CD4-positive, alpha-beta memory T cell (primary cell): ENCODE results near the gene S100A5. TPM values are rescaled to one million over a fixed set of nuclear protein-coding genes. Genes with fewer than 3 reads are reported as not detected.
"Not testable (repeated sequence)": the region's sequence is repeated elsewhere in the genome, so short reads cannot be mapped to it uniquely, and the experiment has no call there.

Experiments used
- CTCF ChIA-PET: fragments of 350-600 bp; sonication (Branson Sonifier 250); formaldehyde crosslinking; loops from one replicate; lab custom pipeline; 2021; ENCODE audit warnings: inconsistent platforms; ENCODE audit not compliant: partially characterized antibody; lab: Charles Lee
- POLR2A ChIA-PET: fragments of 350-600 bp; sonication (Branson Sonifier 250); formaldehyde crosslinking; loops from one replicate; lab custom pipeline; 2021; ENCODE audit not compliant: partially characterized antibody; lab: Charles Lee
- DNase-seq, 5 donors: peaks; one replicate each; pipeline versions ENCODE4 v3.0.0 to v3.0.0-alpha.2; 2020 to 2022; ENCODE audit warnings: mixed read lengths in 1 of 5
- H3K27ac ChIP-seq: one replicate; pipeline ENCODE4 v1.7.0; 2013; ENCODE audit warnings: low read depth, low read length
- H3K27me3 ChIP-seq: 2 replicates; pipeline ENCODE4 v1.7.0; 2013; ENCODE audit warnings: mild to moderate bottlenecking, low read length, moderate library complexity; ENCODE audit not compliant: insufficient read depth
- H3K36me3 ChIP-seq: 2 replicates; pipeline ENCODE4 v1.7.0; 2013; ENCODE audit warnings: mild to moderate bottlenecking, low read length, moderate library complexity; ENCODE audit not compliant: insufficient read depth
- H3K4me1 ChIP-seq: 2 replicates; pipeline ENCODE4 v1.7.0; 2013; ENCODE audit warnings: mild to moderate bottlenecking, low read length, moderate library complexity; ENCODE audit not compliant: insufficient read depth
- H3K4me3 ChIP-seq, 2 donors: one replicate each; pipeline ENCODE4 v1.7.0; 2013; ENCODE audit warnings: low read length in 2 of 2, mild to moderate bottlenecking in 1 of 2
- H3K9me3 ChIP-seq, 2 donors: one replicate each; pipeline ENCODE4 v1.7.0; 2013; ENCODE audit warnings: low read length in 2 of 2, control low read depth in 1 of 2; ENCODE audit not compliant: control insufficient read depth in 1 of 2
- H3K27ac Mint-ChIP-seq, 7 donors: one replicate each; pipeline ENCODE4 v1.8.0; 2020 to 2021; ENCODE audit warnings: mixed read lengths in 7 of 7, mild to moderate bottlenecking in 6 of 7, inconsistent platforms in 3 of 7, moderate library complexity in 3 of 7
- H3K27me3 Mint-ChIP-seq, 2 donors: one replicate each; pipeline ENCODE4 v1.8.0; 2020 to 2021; ENCODE audit warnings: mixed read lengths in 2 of 2
- H3K36me3 Mint-ChIP-seq, 2 donors: one replicate each; pipeline ENCODE4 v1.8.0; 2020 to 2021; ENCODE audit warnings: mixed read lengths in 2 of 2, inconsistent platforms in 1 of 2, mild to moderate bottlenecking in 1 of 2
- H3K4me1 Mint-ChIP-seq, 4 donors: one replicate each; pipeline ENCODE4 v1.8.0; 2020 to 2021; ENCODE audit warnings: mixed read lengths in 4 of 4, mild to moderate bottlenecking in 1 of 4
- H3K4me3 Mint-ChIP-seq, 8 donors: one replicate each; pipeline ENCODE4 v1.8.0; 2020 to 2021; ENCODE audit warnings: mixed read lengths in 8 of 8, mild to moderate bottlenecking in 7 of 8, moderate library complexity in 6 of 8, inconsistent platforms in 3 of 8
- H3K9me3 Mint-ChIP-seq, 8 donors: one replicate each; pipeline ENCODE4 v1.8.0; 2020 to 2021; ENCODE audit warnings: mixed read lengths in 8 of 8, mild to moderate bottlenecking in 5 of 8, inconsistent platforms in 3 of 8, moderate library complexity in 1 of 8
- intact Hi-C: fragments of 100-400 bp; cut with micrococcal nuclease; formaldehyde crosslinking; loops from one replicate; pipeline ENCODE4 v1.15.1; 2023
- polyA plus RNA-seq, 2 donors: library from polyadenylated mRNA; unstranded; fragments of 300-500 nt; fragmentation: Illumina TruSeq; gene quantifications; one replicate each; pipeline ENCODE4 v1.2.3, GENCODE V29; 2021
- total RNA-seq, 2 experiments: library from RNA; stranded (reverse); gene quantifications; one replicate each; pipeline ENCODE4 v1.2.3, GENCODE V29; 2021

Gene S100A5
- total and polyA plus RNA-seq, 4 experiments from 2014 or later, result 0.93 to 1.8 (median 1.5) TPM; not detected in 1

- Mint-ChIP-seq H3K27ac (no peak overlapping the region), H3K36me3 (no peaks in the 10 kb centered on the region), H3K27me3 (no peaks in the 10 kb centered on the region), H3K9me3 (no peaks in the 10 kb centered on the region), H3K4me3 (no peak overlapping the region), H3K4me1 (peaks cover 20 to 27% (median 25%) of the 10 kb centered on the region in 4 donors)
- intact Hi-C loops, result no loop called here
- ChIA-PET POLR2A (interaction anchor here (2.6 to 12.1 kb wide), 3 partner anchors 19 to 29 kb away, joined by 9 to 173 read pairs (median 83); partner anchors contain the start of genes S100A4, S100A5 and S100A6), CTCF (interaction anchor here (0.9 to 17.8 kb wide), 4 partner anchors 19 to 54 kb away, joined by 3 to 214 read pairs (median 40); partner anchors contain the start of gene S100A6)
- no peaks in the 10 kb centered on the region for H3K36me3 ChIP-seq
- peaks cover 30% of the 10 kb centered on the region for H3K4me1 ChIP-seq
- H3K9me3 ChIP-seq, result no peaks in the 10 kb centered on the region
- no peak overlapping the region for H3K4me3 ChIP-seq
- H3K27me3 ChIP-seq, result no peaks in the 10 kb centered on the region
- DNase-seq, result no peak
- H3K27ac ChIP-seq, result no peak overlapping the region
Measured at GRCh38 chr1:153563483-153563901, 22.8 kb upstream of the S100A5 start.

GRCh38 chr1:153562021-153562420 lies 21.3 kb upstream of the S100A5 start:
- CTCF ChIA-PET, result interaction anchor here (1.3 to 17.8 kb wide), 5 partner anchors 9 to 67 kb away, joined by 4 to 214 read pairs (median 18); partner anchors contain the start of genes S100A4 and S100A6
- H3K9me3 ChIP-seq, intact Hi-C loops, H3K9me3 Mint-ChIP-seq, H3K27me3 ChIP-seq, H3K27me3 Mint-ChIP-seq, H3K36me3 ChIP-seq, H3K27ac ChIP-seq, H3K36me3 Mint-ChIP-seq, DNase-seq, H3K4me3 Mint-ChIP-seq, H3K4me3 ChIP-seq: not testable (repeated sequence)
- Mint-ChIP-seq H3K27ac (peak overlapping the region in 2 of 7 donors; percentile 1 to 32), H3K4me1 (peaks cover 10 to 15% (median 14%) of the 10 kb centered on the region in 4 donors)
- peaks cover 17% of the 10 kb centered on the region for H3K4me1 ChIP-seq
- POLR2A ChIA-PET, result interaction anchor here (0.7 to 12.1 kb wide), 5 partner anchors 9 to 44 kb away, joined by 3 to 173 read pairs (median 9); partner anchors contain the start of genes S100A5 and S100A6

DNA sequence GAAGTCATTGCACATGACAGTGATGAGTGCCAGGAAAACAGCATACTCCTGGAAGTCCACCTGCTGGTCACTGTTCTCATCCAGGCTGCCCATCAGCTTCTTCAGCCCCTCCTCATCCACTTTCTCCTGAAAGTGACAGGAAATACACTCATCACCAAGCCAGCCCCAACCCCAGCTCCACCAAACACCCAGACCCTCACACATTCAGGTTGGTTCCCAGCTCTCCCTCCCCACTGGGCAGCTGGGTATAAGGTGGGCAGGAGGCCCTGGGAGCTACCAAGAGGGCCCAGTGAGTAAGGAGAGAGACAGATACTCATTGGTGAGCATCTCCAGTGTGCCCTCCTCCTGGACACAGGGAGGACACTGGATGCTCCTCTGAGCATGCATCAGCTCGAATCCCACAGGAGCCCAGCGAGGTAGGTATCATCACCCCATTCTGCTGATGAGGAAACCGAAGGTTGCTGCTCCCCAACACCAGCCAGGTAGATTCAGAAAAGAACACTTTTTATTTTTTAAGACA lies 20.8 kb upstream of the S100A5 start:
- H3K36me3 Mint-ChIP-seq, result no peaks in the 10 kb centered on the region
- ChIA-PET POLR2A (interaction anchor here (0.7 to 12.1 kb wide), 5 partner anchors 9 to 43 kb away, joined by 3 to 173 read pairs (median 9); partner anchors contain the start of genes S100A5 and S100A6), CTCF (interaction anchor here (1.3 to 17.8 kb wide), 5 partner anchors 9 to 66 kb away, joined by 4 to 214 read pairs (median 18); partner anchors contain the start of genes S100A4 and S100A6)
- H3K27me3 Mint-ChIP-seq, result no peaks in the 10 kb centered on the region
- H3K27me3 ChIP-seq, result no peaks in the 10 kb centered on the region
- H3K27ac ChIP-seq, result no peak overlapping the region
- peaks cover 12% of the 10 kb centered on the region for H3K4me1 ChIP-seq
- H3K9me3 ChIP-seq, result no peaks in the 10 kb centered on the region
- H3K27ac Mint-ChIP-seq, result peak overlapping the region in 3 of 7 donors; percentile 51 to 75 (median 52)
- H3K4me1 Mint-ChIP-seq, result peaks cover 7 to 10% (median 9%) of the 10 kb centered on the region in 4 donors
- H3K4me3 Mint-ChIP-seq, result no peak overlapping the region
- no peaks in the 10 kb centered on the region for H3K36me3 ChIP-seq
- no peaks in the 10 kb centered on the region for H3K9me3 Mint-ChIP-seq
- no peak overlapping the region for H3K4me3 ChIP-seq
- intact Hi-C loops, result no loop called here
- no peak for DNase-seq

DNA sequence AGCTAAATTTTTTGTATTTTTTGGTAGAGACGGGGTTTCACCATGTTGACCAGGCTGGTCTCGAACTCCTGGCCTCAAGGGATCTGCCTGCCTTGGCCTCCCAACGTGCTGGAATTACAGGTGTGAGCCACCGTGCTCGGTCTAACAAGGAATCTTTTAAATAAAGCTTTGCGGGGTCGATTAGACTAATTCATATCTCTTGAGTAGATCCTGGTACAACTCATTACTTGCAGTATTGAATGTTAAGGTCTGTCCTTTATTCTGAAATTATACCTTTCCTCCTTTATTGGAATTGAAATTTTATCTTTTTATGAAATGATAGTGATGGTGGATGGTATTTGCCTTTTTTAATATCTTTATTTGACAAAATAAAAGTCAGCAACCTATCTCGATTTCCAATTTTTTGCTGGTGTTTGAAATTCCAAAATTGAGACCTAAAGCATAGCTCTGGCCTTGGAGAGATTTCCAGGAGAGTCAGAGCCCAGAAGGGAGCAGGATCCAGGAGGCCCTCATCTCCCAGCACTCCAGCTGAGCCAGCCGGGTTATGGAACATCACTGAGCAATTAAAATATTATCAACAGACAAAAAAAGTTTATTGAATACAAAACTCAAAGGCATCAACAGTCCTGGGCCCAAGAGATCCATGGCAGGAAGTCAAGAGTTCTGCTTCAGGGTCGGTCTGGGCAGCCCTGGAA lies 20.2 kb upstream of the S100A5 start:
- H3K4me3 Mint-ChIP-seq, result no peak overlapping the region
- H3K9me3 Mint-ChIP-seq, result no peaks in the 10 kb centered on the region
- H3K9me3 ChIP-seq, result no peaks in the 10 kb centered on the region
- H3K27me3 ChIP-seq, result no peaks in the 10 kb centered on the region
- no peaks in the 10 kb centered on the region for H3K36me3 ChIP-seq
- H3K4me1 ChIP-seq, result peaks cover 7% of the 10 kb centered on the region
- H3K4me3 ChIP-seq, result no peak overlapping the region
- CTCF ChIA-PET, result interaction anchor here (1.3 to 17.8 kb wide), 7 partner anchors 7 to 66 kb away, joined by 4 to 214 read pairs (median 9); partner anchors contain the start of genes S100A4 and S100A6
- no peaks in the 10 kb centered on the region for H3K27me3 Mint-ChIP-seq
- H3K27ac ChIP-seq, result no peak overlapping the region
- peaks cover 2 to 5% (median 4%) of the 10 kb centered on the region in 4 donors for H3K4me1 Mint-ChIP-seq
- no peak for DNase-seq
- H3K36me3 Mint-ChIP-seq, result no peaks in the 10 kb centered on the region
- POLR2A ChIA-PET, result interaction anchor here (2.3 to 12.1 kb wide), 2 partner anchors 16 to 26 kb away, joined by 13 to 173 read pairs; partner anchors contain the start of gene S100A6
- H3K27ac Mint-ChIP-seq, result peak overlapping the region in 1 of 7 donors; percentile 75
- intact Hi-C loops, result no loop called here

DNA sequence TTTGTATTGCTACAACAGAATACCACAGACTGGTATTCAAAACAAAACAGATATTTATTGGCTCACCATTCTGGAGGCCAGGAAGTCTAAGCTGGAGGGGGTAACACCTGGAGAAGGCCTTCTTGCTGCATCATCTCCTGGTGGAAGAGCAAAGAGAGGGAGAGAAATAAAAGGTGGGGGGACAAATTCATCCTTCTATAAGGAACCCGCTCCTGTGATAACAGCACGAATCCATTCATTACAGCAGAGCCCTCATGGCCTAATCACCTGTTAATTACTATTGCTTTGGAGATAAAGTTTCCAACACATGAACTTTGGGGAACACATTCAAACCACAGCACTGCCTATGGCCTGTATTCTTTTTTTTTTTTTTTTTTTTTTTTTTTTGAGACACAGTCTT lies 19.5 kb upstream of the S100A5 start:
- intact Hi-C loops, result no loop called here
- no peaks in the 10 kb centered on the region for H3K36me3 ChIP-seq
- no peak overlapping the region for H3K4me3 ChIP-seq
- H3K9me3 ChIP-seq, result no peaks in the 10 kb centered on the region
- no peaks in the 10 kb centered on the region for H3K27me3 ChIP-seq
- Mint-ChIP-seq H3K27me3 (no peaks in the 10 kb centered on the region), H3K36me3 (no peaks in the 10 kb centered on the region), H3K9me3 (no peaks in the 10 kb centered on the region), H3K27ac (no peak overlapping the region), H3K4me1 (peaks cover 0 to under 1% (median 0%) of the 10 kb centered on the region in 4 donors), H3K4me3 (no peak overlapping the region)
- H3K27ac ChIP-seq, result no peak overlapping the region
- CTCF ChIA-PET, result interaction anchor here (1.2 to 17.8 kb wide), 6 partner anchors 8 to 51 kb away, joined by 3 to 214 read pairs (median 14); partner anchors contain the start of genes S100A4 and S100A6
- DNase-seq, result no peak
- POLR2A ChIA-PET, result interaction anchor here (12.1 kb wide), 1 partner anchor 26 kb away, joined by 173 read pairs; the partner anchor contains the start of gene S100A6
- H3K4me1 ChIP-seq, result no peaks in the 10 kb centered on the region

DNA sequence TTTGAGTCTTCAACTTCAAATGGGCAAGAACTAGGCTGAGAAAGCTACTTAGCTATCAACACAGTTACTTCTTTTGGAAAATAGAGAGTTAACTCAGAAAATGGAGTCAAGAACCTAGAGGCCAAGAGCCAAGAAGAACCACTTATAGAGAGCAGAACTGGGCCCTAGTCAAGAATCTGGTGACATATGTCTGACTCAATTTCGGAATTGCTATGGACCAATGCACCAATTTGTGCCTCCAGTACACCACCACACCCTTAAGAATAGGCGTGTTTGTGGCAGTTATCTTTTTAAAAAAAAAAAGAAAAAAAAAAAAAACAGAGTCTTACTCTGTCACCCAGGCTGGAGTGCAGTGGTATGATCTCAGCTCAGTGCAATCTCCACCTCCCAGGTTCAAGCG lies 17.1 kb upstream of the S100A5 start:
- Mint-ChIP-seq H3K9me3 (no peaks in the 10 kb centered on the region), H3K27ac (no peak overlapping the region), H3K36me3 (no peaks in the 10 kb centered on the region), H3K4me1 (peaks cover 0 to 1% (median 0%) of the 10 kb centered on the region in 4 donors), H3K27me3 (no peaks in the 10 kb centered on the region), H3K4me3 (no peak overlapping the region)
- H3K4me3 ChIP-seq, result no peak overlapping the region
- no peak for DNase-seq
- H3K4me1 ChIP-seq, result no peaks in the 10 kb centered on the region
- H3K27ac ChIP-seq, result no peak overlapping the region
- H3K36me3 ChIP-seq, result no peaks in the 10 kb centered on the region
- H3K27me3 ChIP-seq, result no peaks in the 10 kb centered on the region
- intact Hi-C loops, result no loop called here
- ChIA-PET POLR2A (interaction anchor here (0.8 to 12.1 kb wide), 4 partner anchors 12 to 23 kb away, joined by 3 to 173 read pairs (median 4); partner anchors contain the start of genes S100A5 and S100A6), CTCF (interaction anchor here (1.2 to 17.8 kb wide), 4 partner anchors 13 to 72 kb away, joined by 3 to 214 read pairs (median 14); partner anchors contain the start of gene S100A6)
- no peaks in the 10 kb centered on the region for H3K9me3 ChIP-seq
